ENCODE results near the gene AGT.
"Not testable (repeated sequence)": the region's sequence is repeated elsewhere in the genome, so short reads cannot be mapped to it uniquely, and the experiment has no call there.

The AGT gene

DNA sequence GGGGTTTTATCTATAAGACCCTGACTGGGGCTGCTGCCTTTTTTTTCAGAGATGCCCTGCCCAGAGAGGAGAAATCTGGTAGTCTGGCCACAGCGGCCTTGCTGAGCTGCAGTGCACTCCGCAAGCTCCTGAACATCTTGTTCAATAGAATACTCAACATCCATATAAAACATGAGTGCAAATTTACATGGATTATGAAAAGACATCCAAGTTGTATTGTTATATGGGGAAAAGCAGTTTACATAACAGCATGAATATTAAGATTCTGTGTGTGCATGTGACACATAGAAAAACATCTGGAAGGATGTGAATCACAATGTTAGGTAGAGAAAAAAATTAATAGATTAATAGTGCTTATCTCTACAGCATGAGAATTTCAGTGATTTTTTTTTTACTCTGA is 55.2 kb downstream of the AGT start:
- TF ChIP-seq, protein P1, sequence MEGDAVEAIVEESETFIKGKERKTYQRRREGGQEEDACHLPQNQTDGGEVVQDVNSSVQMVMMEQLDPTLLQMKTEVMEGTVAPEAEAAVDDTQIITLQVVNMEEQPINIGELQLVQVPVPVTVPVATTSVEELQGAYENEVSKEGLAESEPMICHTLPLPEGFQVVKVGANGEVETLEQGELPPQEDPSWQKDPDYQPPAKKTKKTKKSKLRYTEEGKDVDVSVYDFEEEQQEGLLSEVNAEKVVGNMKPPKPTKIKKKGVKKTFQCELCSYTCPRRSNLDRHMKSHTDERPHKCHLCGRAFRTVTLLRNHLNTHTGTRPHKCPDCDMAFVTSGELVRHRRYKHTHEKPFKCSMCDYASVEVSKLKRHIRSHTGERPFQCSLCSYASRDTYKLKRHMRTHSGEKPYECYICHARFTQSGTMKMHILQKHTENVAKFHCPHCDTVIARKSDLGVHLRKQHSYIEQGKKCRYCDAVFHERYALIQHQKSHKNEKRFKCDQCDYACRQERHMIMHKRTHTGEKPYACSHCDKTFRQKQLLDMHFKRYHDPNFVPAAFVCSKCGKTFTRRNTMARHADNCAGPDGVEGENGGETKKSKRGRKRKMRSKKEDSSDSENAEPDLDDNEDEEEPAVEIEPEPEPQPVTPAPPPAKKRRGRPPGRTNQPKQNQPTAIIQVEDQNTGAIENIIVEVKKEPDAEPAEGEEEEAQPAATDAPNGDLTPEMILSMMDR (IDR thresholded peaks at IDR 0.05; ENCODE audit: borderline replicate concordance, insufficient read depth, low read depth, low read length): no peak
- H3K4me3 ChIP-seq (ENCODE audit: low read depth, low read length): no peak overlapping the region

DNA sequence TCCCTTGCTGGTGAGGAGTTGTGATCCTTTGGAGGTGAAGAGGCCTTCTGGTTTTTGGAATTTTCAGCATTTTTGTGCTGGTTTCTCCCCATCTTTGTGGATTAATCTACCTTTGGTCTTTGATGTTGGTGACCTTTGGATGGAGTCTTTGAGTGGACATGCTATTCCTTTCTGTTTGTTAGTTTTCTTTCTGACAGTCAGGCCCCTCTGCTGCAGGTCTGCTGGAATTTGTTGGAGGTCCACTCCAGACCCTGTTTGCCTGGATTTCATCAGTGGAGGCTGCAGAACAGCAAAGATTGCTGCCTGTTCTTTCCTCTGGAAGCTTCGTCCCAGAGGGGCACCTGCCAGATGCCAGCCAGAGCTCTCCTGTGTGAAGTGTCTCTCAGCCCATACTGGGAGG is 55.8 kb downstream of the AGT start:
- H3K4me3 ChIP-seq (ENCODE audit: low read depth, low read length): not testable (repeated sequence)

DNA sequence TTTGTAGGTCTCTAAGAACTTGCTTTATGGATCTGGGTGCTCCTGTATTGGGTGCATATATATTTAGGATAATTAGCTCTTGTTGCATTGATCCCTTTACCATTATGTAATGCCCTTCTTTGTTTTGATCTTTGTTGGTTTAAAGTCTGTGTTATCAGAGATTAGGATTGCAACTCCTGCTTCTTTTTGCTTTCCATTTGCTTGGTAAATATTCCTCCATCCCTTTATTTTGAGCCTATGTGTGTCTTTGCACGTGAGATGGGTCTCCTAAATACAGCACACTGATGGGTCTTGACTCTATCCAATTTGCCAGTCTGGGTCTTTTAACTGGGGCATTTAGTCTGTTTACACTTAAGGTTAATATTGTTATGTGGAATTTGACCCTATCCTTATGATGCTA is 57.2 kb downstream of the AGT start:
- H3K4me3 ChIP-seq (ENCODE audit: low read depth, low read length): not testable (repeated sequence)

Data from GM12875 (cell line).